NOMO-1 treated with dmso at 0.1 percent for 144 hours (cell line): ENCODE data around the gene GRM7.

ENCODE experiments used
- DNase-seq: peaks from one replicate; lab custom pipeline; 2025; ENCODE audit not compliant: unreplicated experiment; lab: John Stamatoyannopoulos, UW

The GRM7 gene

GRCh38 chr3:7759630-7760029 is 898.7 kb downstream of the GRM7 start:
- peak; percentile 2 for DNase-seq

DNA sequence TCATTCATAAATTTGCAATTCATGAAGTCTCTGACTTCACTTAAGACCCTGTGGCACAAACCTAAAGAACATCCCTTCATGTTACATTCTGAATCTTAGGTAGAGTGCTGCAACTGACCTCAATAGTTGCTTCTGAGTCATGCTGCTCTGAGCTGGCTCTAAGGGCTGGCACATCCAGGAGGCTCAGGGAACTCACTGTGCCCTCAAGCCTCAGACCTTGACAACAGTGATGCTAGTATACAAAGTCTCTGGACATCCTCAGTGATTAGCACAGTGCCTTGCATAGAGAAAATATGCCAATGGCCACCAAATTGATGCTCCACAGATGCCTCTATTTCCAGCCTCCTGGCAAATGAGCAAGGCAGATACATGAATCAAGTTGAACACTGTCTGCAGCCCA is 899.8 kb downstream of the GRM7 start:
- DNase-seq: no peak

DNA sequence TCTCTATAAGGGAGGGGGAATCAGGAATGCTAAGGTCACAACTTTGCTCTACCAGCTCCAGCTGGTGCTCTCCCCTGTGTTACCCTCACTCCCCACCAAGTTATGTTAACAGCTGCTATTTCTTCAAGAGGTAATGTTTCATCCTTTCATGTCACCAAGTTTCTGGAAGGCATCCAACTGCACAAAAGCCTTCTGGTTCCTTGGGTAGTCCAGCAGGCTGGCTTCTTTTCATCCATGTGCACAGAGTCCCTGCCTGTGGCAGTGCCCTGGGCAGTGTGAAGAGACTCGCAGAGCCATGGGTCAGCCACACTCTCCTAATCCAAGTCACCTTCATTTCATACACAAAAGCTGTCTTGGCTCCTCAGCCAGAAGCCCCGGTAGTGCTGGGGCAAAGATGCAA is 903.2 kb downstream of the GRM7 start:
- DNase-seq: no peak

- peak; percentile 9 for DNase-seq
These were observed 905.6 kb downstream of the GRM7 start for GRCh38 chr3:7766530-7766929.

- DNase-seq: no peak
These were observed 918.4 kb downstream of the GRM7 start for GRCh38 chr3:7779331-7779730.

DNA sequence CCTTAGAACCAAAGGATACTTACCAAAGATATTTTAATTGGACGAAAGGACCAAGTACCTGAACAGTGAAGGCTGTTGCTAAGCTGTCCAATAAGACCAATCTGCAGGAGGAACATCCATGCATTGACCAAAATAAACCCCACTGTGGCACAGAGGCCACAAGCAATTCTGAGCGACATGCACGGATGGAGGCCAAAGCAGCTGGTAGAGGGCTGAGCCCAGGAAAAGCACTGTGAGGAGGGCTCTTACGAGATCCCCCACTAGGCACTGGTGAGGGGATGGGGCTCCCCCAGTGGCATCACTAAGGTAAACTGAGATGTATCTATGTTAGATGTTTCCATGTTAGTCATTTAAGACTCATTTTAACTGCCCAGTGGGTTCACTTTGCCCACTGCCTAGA is 920.5 kb downstream of the GRM7 start:
- DNase-seq: no peak

GRCh38 chr3:7787871-7788828 is 927.2 kb downstream of the GRM7 start:
- DNase-seq: no peak

- no peak for DNase-seq
These were observed 928.0 kb downstream of the GRM7 start for GRCh38 chr3:7788881-7789280.

GRCh38 chr3:7789324-7789723 is 928.4 kb downstream of the GRM7 start:
- DNase-seq: no peak

GRCh38 chr3:7790141-7790540 is 929.2 kb downstream of the GRM7 start:
- DNase-seq: no peak
